ENCODE measurements around the gene SETD4.

- TF ChIP-seq CTCF (conservative IDR thresholded peaks at IDR 0.05; ENCODE audit: low read length) (no peak), EZH2phosphoT487 (IDR thresholded peaks at IDR 0.05; ENCODE audit: borderline replicate concordance) (no peak)
These were observed 19.9 kb downstream of the SETD4 start for GRCh38 chr21:36040389-36040788.
